ENCODE measurements around the gene CRIP1.

- TF ChIP-seq POLR2A (IDR thresholded peaks at IDR 0.05) (no peak), CTCF (IDR thresholded peaks at IDR 0.05) (no peak)
Measured at GRCh38 chr14:105485739-105486162, 935 bp upstream of the CRIP1 start.

Data from stomach (tissue), 4 donors.